Upper lobe of left lung (tissue), 4 donors: ENCODE results near the gene METTL27.
A peak's percentile ranks its signal among the peaks of the same experiment; 100 is the strongest.

Experiments used
- CTCF ChIP-seq, 6 experiments: fragments of 450-650 bp in 4 of 6; fragments of 200-600 bp in 2 of 6; sonication (generic) in 2 of 6; IDR thresholded peaks; one replicate each; pipeline ENCODE4 v1.5.1; 2016 to 2019; ENCODE audit warnings: antibody characterized with exemption in 6 of 6
- EP300 ChIP-seq, 4 donors: sonication (generic); formaldehyde crosslinking; IDR thresholded peaks; one replicate each; pipeline ENCODE4 v1.5.1; 2017; ENCODE audit warnings: antibody characterized with exemption in 4 of 4, control low read depth in 2 of 4
- POLR2AphosphoS5 ChIP-seq, 2 donors: sonication (generic); formaldehyde crosslinking; IDR thresholded peaks; one replicate each; pipeline ENCODE4 v1.5.1; 2017; ENCODE audit warnings: antibody characterized with exemption in 2 of 2

GRCh38 chr7:73842067-73842976 lies at the start of gene METTL27:
- TF ChIP-seq POLR2AphosphoS5 (IDR thresholded peaks at IDR 0.05), result peak in 1 of 2 donors; percentile 80
- TF ChIP-seq CTCF (IDR thresholded peaks at IDR 0.05), result no peak
- no peak for TF ChIP-seq EP300 (IDR thresholded peaks at IDR 0.05)
